Renal pelvis (tissue), 4 donors: ENCODE data around the gene OR6X1. TPM values are rescaled to one million over a fixed set of nuclear protein-coding genes. Genes with fewer than 3 reads are reported as not detected.
"Not testable (repeated sequence)": the region's sequence is repeated elsewhere in the genome, so short reads cannot be mapped to it uniquely, and the experiment has no call there.

ENCODE experiments used
- DNase-seq: peaks from one replicate; pipeline ENCODE4 v3.0.0-alpha.2; 2013
- polyA plus RNA-seq, 3 donors: library from polyadenylated mRNA; unstranded; fragments of 120-200 nt; gene quantifications; one replicate each; pipeline ENCODE4 v1.2.1, GENCODE V29; 2013; ENCODE audit not compliant: insufficient read length in 3 of 3

The OR6X1 gene
- polyA plus RNA-seq, 3 donors = not detected

- no peak for DNase-seq
Measured at GRCh38 chr11:123755344-123755743, 1.0 kb upstream of the OR6X1 start.

GRCh38 chr11:123753110-123753509 lies 1.2 kb downstream of the OR6X1 start:
- no peak for DNase-seq

DNA sequence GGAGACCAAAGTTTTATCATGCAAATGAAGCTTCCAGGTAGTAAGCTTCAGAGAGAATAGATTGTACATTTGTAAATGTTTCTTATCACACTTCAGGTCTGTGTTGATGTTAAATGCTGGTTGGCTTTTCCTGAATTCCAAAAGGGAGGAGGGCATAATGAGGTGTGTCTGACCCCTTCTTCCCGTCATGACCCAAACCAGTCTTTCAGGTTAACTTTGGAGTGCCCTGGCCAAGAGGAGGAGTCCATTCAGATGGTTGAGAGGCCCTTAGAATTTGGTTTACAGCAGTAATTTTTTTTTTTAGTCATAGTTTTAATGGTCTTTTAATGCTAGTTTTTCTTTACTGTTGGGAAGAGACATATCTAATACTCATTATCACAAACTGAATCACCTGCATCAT lies 2.5 kb downstream of the OR6X1 start:
- DNase-seq = no peak

GRCh38 chr11:123748349-123748748 lies 6.0 kb downstream of the OR6X1 start:
- not testable (repeated sequence) for DNase-seq

GRCh38 chr11:123745764-123746451 lies 8.4 kb downstream of the OR6X1 start:
- no peak for DNase-seq

- DNase-seq = no peak
Measured at GRCh38 chr11:123742724-123743120, 11.6 kb downstream of the OR6X1 start.

DNA sequence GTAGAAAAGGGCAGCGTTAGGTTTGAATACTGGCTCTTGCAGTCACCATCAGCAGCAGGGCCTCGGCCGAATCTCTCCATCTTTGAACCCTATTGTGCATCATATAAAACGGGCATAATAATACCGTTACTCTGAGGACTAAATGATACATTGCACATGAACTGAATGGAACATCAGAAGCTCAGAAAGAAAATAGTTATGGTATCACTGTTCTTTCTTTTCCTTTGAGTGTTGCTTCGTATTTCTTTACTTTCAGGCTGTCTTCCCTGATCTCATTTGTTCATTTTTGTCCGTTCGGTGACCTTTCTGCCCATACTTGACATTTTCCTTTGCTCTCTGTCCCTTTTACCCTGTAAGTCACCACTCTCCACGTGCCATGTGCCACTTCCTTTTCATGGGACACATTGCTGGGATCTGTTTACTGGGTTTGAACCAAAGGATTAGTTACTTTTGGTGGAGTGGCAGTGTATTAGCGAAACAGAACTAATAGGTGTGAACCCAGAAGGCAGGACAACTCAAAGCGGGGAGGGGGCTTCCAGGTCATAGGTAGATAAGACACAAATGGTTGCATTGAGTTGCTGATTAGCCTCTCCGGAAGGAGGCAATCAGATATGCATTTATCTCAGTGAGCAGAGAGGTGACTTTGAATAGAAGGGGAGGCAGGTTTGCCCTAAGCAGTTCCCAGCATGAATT lies 12.1 kb downstream of the OR6X1 start:
- no peak for DNase-seq

DNA sequence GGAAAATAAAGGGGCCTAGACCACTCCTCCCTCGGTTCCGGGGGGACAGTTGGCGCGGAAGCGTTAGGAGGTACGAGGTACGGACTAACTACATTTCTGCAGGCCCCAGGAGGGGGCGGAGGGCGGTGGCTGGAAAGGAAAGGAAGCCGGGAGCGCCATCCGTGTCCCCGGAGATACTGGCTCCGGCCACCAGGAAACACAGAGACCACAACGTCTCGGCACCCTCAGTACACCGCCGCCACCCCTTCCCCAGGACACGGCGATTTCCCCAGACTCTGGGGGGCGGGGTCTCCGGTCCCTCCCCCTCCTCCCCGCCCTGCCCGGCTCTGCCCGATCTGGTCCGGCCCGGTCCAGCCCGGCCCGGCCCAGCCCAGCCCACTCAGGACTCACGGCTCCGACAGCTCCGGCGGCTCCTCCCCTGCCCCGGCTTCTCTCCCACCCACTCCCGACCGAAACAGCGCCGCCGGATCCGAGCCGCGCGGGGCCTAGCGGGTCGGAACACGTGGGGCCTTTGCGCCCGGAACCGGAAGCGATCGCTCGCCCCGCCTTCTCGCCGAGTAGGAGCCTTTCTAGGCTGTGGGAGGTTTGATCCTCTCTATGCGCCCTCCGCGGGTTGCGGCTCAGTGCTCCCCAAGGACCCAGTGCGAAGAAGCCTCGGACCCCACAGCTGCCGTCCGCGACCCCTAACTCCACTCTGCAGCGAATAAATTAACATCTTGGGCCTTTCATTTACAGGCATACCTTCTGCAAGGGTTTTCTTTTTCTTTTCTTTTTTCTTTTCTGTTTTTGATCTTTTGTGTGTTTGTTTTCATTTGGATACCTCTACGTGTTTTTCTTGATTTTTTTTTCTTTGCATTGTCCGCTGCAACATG lies 12.9 kb downstream of the OR6X1 start, which contains the start of gene ZNF202:
Gene ZNF202, minus strand, starts transcription at position 502 of the 872 bp plus-strand sequence. CDS start 10,772 bp downstream, outside the sequence.
- peak; percentile 91 for DNase-seq

DNA sequence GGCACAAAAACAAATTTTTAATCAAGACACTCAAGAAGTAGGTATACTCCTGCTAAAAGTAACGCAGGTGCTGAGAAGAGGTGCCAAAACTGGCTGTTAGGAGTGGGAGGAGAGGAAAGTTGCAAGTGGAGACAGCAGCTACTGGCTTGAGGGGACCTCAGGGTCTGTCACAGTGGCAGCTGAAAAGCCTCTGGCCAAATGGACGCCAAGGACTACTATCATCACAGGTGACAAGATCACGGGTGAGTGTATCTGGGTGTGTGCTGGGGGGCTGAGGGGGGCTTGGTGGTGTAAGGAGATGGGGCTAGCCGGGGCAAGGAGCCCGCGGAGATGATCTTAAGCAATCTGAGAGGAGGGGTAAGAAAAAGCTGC lies 13.5 kb downstream of the OR6X1 start:
- DNase-seq = no peak

GRCh38 chr11:123738374-123738773 lies 15.9 kb downstream of the OR6X1 start:
- DNase-seq = no peak

GRCh38 chr11:123736769-123737168 lies 17.5 kb downstream of the OR6X1 start:
- DNase-seq = no peak

GRCh38 chr11:123729602-123730001 lies 24.7 kb downstream of the OR6X1 start:
- DNase-seq = no peak

- no peak for DNase-seq
Measured at GRCh38 chr11:123725995-123726655, 28.2 kb downstream of the OR6X1 start.

DNA sequence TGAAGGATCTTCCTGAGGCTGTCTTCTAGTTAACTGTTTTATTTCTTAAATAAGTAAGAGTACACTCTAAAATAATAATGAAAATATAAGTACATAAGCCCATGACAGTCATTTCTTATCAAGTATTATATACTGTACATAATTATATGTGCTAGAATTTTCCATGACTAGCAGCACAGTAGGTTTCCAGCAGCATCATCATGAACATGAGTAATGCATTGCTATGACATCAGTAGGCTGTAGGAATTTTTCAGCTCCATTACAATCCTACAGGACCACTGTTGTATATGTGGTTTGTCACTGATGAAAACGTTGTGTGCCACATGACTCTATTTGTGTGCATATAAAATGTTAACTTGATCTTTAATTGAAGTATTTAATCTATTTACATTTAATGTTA lies 34.9 kb downstream of the OR6X1 start:
- no peak for DNase-seq

GRCh38 chr11:123718469-123718868 lies 35.8 kb downstream of the OR6X1 start:
- DNase-seq = no peak

DNA sequence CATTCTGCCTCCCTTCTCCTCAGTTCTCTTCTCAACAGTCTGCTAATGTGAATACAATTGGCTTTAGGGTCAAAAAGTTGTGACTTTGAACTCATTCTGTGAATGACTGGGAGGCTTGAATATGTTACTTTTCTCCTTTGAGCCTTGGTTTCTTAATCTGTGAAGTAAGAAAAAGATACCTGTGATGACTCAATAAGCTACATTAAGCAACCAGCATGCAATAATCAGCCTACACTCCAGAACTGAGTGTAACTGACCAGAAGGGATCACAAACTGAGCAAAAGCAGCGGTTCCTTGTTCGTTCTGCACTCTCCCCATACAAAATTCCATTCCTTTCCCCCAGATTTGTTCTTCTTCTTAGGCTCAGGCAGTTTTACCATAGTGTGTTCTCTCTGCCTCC lies 36.3 kb downstream of the OR6X1 start:
- DNase-seq = no peak

- not testable (repeated sequence) for DNase-seq
Measured at GRCh38 chr11:123712627-123713026, 41.7 kb downstream of the OR6X1 start.

- peak; percentile 74 for DNase-seq
Measured at GRCh38 chr11:123707606-123708205, 46.6 kb downstream of the OR6X1 start.

- no peak for DNase-seq
Measured at GRCh38 chr11:123707206-123707605, 47.1 kb downstream of the OR6X1 start.

DNA sequence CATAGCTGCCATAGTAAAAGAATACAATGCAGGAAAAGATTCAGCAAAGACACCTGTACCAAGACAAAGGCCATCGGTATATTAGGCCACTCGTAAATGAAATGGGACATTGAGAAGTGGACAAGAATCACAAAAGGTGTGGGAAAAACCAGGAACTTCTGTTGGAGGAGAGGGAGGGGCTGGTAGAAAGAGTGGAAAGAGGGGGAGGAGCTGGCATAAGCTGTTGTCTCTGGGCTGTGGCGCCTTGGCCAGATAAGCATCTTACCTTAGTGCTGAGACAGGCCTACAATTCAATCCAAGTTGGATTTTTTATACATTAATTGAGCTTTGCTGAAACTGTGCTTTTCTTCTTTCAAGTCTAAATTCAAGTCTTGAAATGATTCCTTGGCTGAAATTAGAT lies 50.0 kb downstream of the OR6X1 start:
- no peak for DNase-seq
